Nephron (organoid): Measurements from ENCODE around the gene MARCHF4.

Experiments used
- H3K27ac Mint-ChIP-seq, 3 experiments: 2 replicates each; pipeline ENCODE4 v1.8.0; 2020; ENCODE audit warnings: mixed read lengths in 3 of 3, mild to moderate bottlenecking in 2 of 3, moderate library complexity in 1 of 3
- H3K27me3 Mint-ChIP-seq: 2 replicates; pipeline ENCODE4 v1.8.0; 2021; ENCODE audit warnings: low read depth, mild to moderate bottlenecking, moderate library complexity, mixed read lengths
- H3K36me3 Mint-ChIP-seq: 2 replicates; pipeline ENCODE4 v1.8.0; 2020; ENCODE audit warnings: low read depth, mixed read lengths
- H3K4me1 Mint-ChIP-seq: 2 replicates; pipeline ENCODE4 v1.8.0; 2020; ENCODE audit warnings: mixed read lengths
- H3K4me3 Mint-ChIP-seq, 3 experiments: 2 replicates each; pipeline ENCODE4 v1.8.0; 2020; ENCODE audit warnings: mild to moderate bottlenecking in 3 of 3, mixed read lengths in 3 of 3, moderate library complexity in 2 of 3
- H3K9me3 Mint-ChIP-seq: 2 replicates; pipeline ENCODE4 v1.8.0; 2020; ENCODE audit warnings: mixed read lengths
- TF ChIP-seq, protein P1 (sequence below), 3 experiments: fragments of 200-600 bp; sonication (generic); IDR thresholded peaks; one replicate each; pipeline ENCODE4 v1.5.0; 2021; ENCODE audit warnings: antibody characterized with exemption in 3 of 3; ENCODE audit not compliant: unreplicated experiment in 3 of 3

The MARCHF4 gene

DNA sequence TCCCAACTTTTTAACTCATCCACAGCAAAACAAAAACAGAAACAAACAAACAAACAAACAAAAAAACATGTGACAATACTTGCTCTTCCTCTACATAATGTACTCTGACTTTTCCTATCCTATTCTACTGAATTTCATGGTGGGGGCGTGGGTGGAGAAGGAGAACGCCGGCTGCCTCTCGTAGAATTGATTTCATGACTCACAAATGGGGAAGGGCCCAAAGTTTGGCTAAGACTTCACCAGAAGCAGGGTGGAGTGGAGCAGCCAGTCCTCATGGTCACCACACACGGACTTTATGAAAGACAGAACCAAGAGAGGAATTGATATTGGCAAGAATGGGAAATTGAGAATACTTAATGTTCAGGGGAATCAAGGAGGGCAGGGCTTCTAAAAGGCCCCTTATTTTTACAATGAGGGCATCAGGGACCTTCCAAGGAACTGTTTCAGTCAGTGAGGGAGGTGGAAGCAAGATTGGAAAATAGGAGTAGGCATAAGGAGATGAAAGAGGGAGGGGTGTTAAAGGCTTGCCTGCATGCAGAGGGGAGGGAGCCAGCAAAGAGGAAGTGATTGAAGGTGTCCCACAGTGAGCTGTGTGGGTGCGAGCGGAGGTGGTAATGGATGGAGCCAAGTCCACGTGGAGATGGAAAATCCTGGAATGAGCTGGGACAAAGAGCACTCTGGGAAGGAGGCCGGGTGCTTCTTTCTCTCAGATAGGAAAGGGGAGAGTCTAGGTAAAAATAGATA, 27.9 kb downstream of the MARCHF4 start:
- Mint-ChIP-seq H3K4me3 (no peak overlapping the region), H3K36me3 (no peaks in the 10 kb centered on the region), H3K9me3 (no peaks in the 10 kb centered on the region), H3K27me3 (peaks cover 22% of the 10 kb centered on the region), H3K27ac (peak overlapping the region in 1 of 3 experiments; percentile 0), H3K4me1 (peaks cover 49% of the 10 kb centered on the region)
- TF ChIP-seq, protein P1, sequence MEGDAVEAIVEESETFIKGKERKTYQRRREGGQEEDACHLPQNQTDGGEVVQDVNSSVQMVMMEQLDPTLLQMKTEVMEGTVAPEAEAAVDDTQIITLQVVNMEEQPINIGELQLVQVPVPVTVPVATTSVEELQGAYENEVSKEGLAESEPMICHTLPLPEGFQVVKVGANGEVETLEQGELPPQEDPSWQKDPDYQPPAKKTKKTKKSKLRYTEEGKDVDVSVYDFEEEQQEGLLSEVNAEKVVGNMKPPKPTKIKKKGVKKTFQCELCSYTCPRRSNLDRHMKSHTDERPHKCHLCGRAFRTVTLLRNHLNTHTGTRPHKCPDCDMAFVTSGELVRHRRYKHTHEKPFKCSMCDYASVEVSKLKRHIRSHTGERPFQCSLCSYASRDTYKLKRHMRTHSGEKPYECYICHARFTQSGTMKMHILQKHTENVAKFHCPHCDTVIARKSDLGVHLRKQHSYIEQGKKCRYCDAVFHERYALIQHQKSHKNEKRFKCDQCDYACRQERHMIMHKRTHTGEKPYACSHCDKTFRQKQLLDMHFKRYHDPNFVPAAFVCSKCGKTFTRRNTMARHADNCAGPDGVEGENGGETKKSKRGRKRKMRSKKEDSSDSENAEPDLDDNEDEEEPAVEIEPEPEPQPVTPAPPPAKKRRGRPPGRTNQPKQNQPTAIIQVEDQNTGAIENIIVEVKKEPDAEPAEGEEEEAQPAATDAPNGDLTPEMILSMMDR (IDR thresholded peaks at IDR 0.05; ENCODE audit: unreplicated experiment in 3 of 3), result no peak

DNA sequence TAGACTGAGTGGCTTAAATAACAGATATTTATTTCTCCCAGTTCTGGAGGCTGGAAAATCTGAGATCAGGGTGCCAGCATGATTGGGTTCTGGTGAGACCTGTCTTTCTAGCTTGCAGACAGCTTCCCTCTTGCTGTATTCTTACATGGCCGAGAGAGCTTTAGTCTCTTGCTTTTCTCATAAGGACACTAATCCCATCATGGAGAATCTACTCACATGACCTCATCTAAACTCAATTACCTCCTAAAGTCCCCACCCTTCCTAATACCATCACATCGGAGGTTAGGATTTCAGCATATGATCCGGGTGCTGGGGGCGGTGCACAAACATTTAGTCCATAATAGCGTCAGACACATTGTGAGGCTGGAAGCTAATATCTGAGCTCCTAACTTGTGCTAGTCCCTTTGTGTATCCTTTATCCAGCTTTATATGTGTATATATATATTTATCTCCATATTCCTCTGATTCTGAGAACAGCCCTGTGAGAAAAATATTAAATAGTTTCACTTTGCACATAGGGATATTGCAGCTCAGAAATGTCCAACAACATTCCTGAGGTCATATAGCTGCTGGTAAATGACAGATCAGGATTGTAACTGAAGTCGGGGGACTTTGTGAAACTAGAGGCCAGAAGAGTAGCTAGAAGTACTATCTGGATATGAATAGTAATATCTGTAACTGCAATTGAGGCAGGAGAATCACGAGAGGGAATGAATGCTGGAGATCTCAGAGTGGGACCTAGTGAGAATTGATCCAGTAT, 28.9 kb downstream of the MARCHF4 start:
- Mint-ChIP-seq H3K4me3 (no peak overlapping the region), H3K27me3 (peaks cover 27% of the 10 kb centered on the region), H3K36me3 (no peaks in the 10 kb centered on the region), H3K4me1 (peaks cover 49% of the 10 kb centered on the region), H3K27ac (peak overlapping the region in 1 of 3 experiments; percentile 0), H3K9me3 (no peaks in the 10 kb centered on the region)
- TF ChIP-seq, protein P1 (IDR thresholded peaks at IDR 0.05; ENCODE audit: unreplicated experiment in 3 of 3), result no peak

DNA sequence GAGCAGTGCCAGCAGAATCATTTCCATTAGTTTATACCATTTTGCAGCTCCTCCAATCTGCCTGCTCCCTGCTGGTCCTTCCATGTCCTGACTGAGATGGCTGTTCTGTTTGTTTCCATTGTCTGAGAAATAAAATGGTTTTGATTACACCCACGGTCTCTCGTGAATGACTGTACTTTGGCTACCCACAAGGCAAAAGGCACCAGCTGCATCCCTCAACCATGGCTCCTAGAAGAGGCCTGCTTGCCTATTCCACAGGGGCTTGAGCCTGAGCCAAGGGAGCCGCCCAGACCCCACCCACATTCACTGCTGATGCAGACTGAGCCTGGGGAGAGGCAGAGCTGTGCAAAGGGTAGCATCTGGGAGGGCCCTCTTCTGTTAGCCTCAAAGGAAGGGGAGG, 31.2 kb downstream of the MARCHF4 start:
- peaks cover 25% of the 10 kb centered on the region for H3K27me3 Mint-ChIP-seq
- H3K4me3 Mint-ChIP-seq, result no peak overlapping the region
- TF ChIP-seq, protein P1 (IDR thresholded peaks at IDR 0.05; ENCODE audit: unreplicated experiment in 3 of 3), result no peak
- no peaks in the 10 kb centered on the region for H3K36me3 Mint-ChIP-seq
- H3K9me3 Mint-ChIP-seq, result no peaks in the 10 kb centered on the region
- peak overlapping the region; percentile 54 to 69 (median 64) for H3K27ac Mint-ChIP-seq
- H3K4me1 Mint-ChIP-seq, result peaks cover 49% of the 10 kb centered on the region

DNA sequence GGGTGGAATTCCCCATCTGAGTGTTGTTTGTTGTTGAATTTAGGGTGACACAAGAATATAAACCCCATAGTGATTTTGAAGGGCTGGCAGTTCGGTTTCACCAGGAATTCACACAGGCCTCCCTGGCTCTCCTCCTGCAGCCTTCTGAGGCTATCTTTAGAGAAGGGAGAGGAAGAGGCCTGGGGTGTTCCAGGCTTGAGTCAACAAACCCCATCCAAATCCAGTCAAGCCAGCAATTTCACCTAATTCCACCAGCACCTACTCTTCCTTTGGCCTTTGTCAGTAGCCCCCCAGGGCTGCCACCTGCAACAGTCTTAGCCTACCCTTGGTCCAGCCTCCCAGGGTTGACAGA, 32.0 kb downstream of the MARCHF4 start:
- H3K4me3 Mint-ChIP-seq, result no peak overlapping the region
- peak overlapping the region; percentile 64 to 93 (median 69) for H3K27ac Mint-ChIP-seq
- H3K36me3 Mint-ChIP-seq, result no peaks in the 10 kb centered on the region
- peaks cover 25% of the 10 kb centered on the region for H3K27me3 Mint-ChIP-seq
- H3K9me3 Mint-ChIP-seq, result no peaks in the 10 kb centered on the region
- peaks cover 46% of the 10 kb centered on the region for H3K4me1 Mint-ChIP-seq
- TF ChIP-seq, protein P1 (IDR thresholded peaks at IDR 0.05; ENCODE audit: unreplicated experiment in 3 of 3), result no peak

DNA sequence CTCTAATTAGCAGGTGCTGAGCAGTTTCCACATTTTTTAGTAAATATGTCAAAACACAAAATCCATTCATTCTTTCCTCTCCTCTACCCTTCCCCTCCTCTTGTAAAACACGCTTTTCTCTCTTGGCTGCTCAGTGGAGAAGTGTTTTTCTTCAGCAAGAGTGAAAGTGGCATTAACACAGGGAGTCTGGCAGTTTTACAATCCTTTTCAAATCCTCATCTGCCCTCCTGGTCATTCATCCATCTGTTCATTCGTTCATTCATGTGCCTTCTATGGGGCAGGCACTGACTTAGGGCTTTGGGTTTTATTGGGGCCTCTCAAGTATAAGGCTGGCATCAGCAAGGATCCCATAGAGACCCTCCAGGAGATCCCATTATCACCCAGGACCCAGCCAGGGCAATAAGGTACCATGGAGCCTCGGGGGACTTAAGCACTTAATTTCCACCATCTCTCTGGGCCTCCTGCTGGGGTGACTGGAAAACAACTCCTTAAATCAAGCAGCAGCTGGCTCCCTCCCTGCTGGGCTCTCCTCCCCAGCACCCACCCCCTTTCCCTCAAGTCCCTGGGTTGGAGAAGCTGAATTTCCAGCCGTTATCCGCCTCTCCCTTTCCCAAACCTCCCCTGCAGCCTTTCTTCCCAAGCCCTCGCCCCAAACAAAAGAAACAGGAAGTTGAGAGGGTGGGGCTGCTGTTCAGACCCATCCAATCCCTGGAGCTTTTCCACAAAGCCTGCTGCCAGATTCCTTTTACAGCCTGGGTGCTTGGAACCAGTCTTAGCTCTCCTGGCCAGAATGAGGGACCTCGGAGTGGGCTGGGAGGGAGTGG, 32.6 kb downstream of the MARCHF4 start:
- peak overlapping the region in 1 of 3 experiments; percentile 10 for H3K4me3 Mint-ChIP-seq
- peaks cover 23% of the 10 kb centered on the region for H3K27me3 Mint-ChIP-seq
- peak overlapping the region; percentile 64 to 93 (median 69) for H3K27ac Mint-ChIP-seq
- H3K36me3 Mint-ChIP-seq, result no peaks in the 10 kb centered on the region
- no peaks in the 10 kb centered on the region for H3K9me3 Mint-ChIP-seq
- TF ChIP-seq, protein P1 (IDR thresholded peaks at IDR 0.05; ENCODE audit: unreplicated experiment in 3 of 3), result peak in 1 of 3 experiments; percentile 10
- H3K4me1 Mint-ChIP-seq, result peaks cover 40% of the 10 kb centered on the region
